GM12892 (cell line): Measurements from ENCODE around the gene ENOX1.

ENCODE experiments used
- DNase-seq: peaks from one replicate; pipeline ENCODE4 v3.0.0; 2011; ENCODE audit not compliant: insufficient read length
- FAIRE-seq: peaks from 2 replicates; lab custom pipeline; 2011; peaks lifted over from hg19 to GRCh38; lab: Jason Lieb, UNC
- POLR2A ChIP-seq: IDR thresholded peaks from 2 replicates; pipeline ENCODE4 v1.6.1; 2011; ENCODE audit warnings: low read depth, low read length, control low read depth
- POLR2AphosphoS5 ChIP-seq: IDR thresholded peaks from 2 replicates; pipeline ENCODE4 v1.6.1; 2011; ENCODE audit warnings: low read depth, low read length, control low read depth
- TAF1 ChIP-seq: IDR thresholded peaks from 2 replicates; pipeline ENCODE4 v1.6.1; 2011; ENCODE audit warnings: low read depth, mild to moderate bottlenecking, control low read depth, low read length, borderline replicate concordance

Gene ENOX1

DNA sequence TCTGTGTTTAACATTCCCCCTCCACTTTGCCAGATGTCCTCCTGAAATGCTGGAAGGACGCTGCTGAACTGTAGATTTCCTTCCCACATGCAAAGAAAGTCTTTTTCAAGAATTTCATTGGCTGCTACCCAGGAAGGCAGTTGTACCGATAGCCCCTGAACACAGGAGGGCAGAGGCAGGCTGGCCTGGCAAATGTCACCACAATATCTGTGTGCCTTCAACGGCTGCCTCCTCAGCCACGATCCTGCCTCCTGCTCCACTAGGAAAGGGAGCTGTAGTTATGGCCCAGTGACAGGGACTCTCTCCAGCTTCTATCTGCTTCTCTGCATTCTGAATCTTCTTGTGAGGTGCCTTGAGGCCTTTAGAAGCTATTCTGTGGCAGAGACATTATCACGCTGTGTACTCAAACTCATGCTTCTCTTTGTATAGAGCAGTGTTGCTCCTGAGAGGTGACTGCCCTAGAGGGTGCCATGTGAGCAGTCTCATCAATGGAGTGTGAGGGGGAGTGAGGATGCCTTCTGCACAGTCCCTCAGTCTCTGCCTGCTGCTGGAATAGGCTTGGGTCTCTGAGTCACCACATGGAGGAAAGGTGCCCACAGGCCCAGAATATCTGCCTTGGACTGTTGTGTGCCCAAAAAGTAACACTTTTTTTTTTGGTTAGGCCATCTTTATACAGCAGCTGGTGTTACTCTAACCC, 483.6 kb downstream of the ENOX1 start:
- TF ChIP-seq POLR2A (no peak), TAF1 (no peak), POLR2AphosphoS5 (no peak)
- FAIRE-seq (no peak), DNase-seq (no peak)

DNA sequence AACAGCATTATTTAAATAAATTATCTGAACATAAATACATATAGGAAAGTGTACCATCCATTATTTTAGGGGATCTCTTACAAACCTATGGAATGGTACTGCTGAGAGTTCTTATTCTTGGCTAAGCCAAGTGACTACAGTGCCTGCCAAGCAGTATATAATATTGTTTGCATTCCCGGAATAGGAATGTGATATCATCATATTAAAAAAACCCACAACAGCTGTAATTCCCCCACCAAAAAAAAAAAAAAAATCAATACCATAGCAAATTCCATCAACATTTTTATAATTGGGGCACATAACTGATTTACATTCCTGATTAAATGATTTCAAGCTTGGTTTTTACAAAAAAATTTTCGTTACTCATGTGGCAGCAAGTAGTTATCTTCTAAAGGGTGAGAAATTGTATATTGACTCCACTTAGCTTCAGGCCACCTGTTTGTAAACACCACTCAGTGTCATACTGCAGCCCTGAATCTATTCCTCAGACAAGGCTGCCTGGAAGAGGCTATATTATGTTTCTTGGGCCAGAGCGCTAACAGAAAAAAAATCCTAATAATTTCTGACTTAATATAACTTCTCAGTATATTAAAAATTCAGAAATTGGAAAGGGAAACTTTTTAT, 485.3 kb downstream of the ENOX1 start:
- TF ChIP-seq POLR2AphosphoS5 (no peak), TAF1 (no peak), POLR2A (no peak)
- no peak for FAIRE-seq
- no peak for DNase-seq

DNA sequence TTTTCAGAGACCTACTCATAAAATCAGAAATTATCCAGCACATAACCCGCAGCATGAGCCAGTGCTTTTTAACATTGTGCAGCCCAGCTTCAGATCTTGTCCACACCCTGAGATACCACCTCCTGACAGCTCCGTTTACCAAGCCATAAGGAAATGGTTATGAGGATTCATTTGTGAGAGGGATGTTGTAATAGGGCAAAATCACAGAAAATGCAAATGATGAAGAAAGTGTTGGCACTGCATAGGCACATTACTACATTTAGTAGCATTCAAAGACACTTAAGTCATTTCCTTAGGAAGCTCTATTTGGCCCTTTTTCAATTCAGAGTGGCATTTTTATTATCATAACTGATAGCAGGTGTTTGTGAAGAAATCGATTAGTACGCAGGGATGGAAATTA, 485.9 kb downstream of the ENOX1 start:
- DNase-seq (no peak), FAIRE-seq (no peak)
- TF ChIP-seq TAF1 (no peak), POLR2A (no peak), POLR2AphosphoS5 (no peak)

DNA sequence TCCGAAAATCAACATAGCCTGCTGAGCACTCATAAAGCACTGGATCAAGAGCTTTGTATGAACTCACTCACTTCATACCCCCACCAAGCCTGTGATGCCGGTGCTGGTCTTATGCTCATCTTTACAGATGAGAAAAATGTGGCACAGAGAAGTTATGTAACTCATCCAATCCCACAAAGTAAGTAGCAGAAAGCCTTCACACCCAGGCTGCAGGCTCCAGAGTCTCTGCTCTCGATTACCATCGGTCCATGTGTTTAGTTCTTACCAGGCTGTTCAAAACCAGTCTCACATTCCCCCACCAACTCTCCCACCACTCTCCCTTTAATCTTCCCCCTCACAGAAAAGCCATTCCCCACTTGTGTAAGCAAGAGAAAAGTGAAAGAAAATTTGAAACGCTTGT, 487.4 kb downstream of the ENOX1 start:
- FAIRE-seq (no peak), DNase-seq (no peak)
- TF ChIP-seq POLR2A (no peak), POLR2AphosphoS5 (no peak), TAF1 (no peak)

DNA sequence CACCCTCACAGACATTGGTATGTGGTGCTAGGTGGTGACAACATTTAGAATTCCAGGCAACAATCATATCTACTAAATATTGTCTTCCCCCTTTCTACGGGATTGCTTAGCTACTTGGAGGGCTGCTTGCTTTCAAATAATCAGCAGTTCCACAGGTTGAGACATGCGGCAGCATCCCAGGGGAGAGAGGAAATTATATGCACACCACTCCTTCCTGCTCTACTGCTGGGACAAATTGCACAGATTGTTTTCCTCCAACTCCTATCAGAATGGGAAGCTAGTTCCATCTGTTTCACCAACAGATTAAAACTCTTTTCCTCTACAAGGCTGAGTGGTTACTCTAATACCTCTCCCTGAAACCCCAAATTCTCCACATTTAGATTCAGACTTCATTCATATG, 488.0 kb downstream of the ENOX1 start:
- FAIRE-seq (no peak), DNase-seq (no peak)
- TF ChIP-seq POLR2A (no peak), POLR2AphosphoS5 (no peak), TAF1 (no peak)

DNA sequence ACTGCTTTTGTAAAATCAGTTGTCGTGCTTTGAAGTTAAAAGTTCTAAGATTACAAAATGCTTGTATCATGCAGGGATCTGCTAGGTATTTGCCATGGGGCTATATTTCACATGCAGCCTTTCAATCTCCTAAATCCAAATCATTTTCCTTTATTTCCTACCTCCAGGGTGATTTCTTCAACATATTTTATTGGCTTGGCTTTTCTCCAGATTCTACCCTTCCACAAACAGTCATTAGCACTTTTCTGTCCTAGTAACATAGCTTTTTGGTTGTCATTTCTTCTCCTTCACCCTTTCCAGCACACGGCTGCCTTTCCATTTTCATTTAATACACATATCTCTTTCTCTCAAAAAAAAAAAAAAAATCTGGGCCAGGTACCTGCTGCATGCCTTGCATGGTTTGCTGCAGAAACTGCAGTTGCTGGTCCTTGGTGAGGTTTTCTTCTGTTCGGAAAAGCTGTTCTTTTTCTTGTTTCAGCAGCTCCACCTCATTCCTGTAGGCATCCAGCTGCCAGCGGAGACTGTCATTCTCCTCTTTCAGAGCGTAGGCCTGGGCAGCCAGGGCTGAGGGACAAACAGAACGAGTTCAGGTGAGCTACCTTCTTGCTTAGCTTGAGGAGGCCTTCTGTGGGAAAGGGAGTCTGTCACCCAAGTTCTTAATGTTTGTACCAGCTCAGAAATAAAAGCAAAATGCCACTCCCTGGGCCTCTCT, 488.6 kb downstream of the ENOX1 start:
- FAIRE-seq (no peak), DNase-seq (no peak)
- no peak for TF ChIP-seq TAF1
- TF ChIP-seq POLR2AphosphoS5: no peak
- no peak for TF ChIP-seq POLR2A

DNA sequence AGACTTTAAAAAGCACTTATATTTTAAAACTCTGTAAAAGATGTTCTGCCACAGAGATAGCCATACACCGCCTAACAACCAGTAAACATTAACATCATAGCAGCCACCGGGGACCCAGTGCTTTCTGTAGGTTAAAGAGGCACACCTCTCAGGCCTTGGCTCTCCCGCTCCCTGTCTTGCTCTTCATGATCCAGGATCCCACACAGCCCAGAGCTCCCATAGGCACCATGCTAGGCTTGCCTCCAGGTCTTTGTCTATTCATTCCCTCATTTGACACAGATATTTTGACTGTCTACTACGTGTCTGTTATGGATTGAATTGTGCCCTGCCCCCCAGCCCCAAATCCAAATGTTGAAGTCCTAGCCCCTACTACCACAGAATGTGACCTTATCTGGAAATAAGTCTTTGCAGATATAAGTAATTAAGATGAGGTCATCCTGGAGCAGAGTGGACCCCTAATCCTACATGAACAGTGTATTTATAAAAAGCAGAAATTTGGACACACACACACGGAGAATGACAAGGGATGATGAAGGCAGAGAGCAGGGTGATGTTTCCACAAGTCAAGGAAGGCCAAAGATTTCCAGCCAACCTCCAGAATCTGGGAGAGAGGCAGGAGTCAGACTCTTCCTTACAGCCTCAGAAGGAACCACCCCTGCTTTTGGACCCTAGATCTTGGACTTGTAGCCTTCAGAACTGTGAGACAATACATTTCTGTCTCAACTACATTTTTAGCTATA, 490.8 kb downstream of the ENOX1 start:
- FAIRE-seq (no peak), DNase-seq (no peak)
- no peak for TF ChIP-seq POLR2AphosphoS5

DNA sequence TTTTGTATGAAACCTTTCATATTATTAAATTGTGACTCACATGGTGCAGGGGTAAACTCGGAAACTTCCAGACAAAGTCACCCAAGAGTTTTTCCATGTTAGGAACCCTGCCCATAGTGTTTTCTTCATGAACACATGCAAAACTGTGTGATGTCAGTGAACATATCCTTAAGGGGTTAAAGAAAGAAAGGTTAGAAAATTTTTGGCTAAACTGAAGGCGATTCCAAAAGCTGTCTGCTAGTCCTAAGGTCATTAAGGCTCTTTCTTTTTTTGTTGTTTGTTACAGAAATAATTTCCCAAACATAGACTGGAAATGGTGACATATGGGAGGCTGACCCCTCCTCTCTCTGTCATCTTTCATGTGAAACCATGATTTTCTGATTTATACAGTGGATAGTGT, 491.5 kb downstream of the ENOX1 start:
- DNase-seq (no peak), FAIRE-seq (no peak)
- TF ChIP-seq POLR2AphosphoS5 (no peak), POLR2A (no peak), TAF1 (no peak)

DNA sequence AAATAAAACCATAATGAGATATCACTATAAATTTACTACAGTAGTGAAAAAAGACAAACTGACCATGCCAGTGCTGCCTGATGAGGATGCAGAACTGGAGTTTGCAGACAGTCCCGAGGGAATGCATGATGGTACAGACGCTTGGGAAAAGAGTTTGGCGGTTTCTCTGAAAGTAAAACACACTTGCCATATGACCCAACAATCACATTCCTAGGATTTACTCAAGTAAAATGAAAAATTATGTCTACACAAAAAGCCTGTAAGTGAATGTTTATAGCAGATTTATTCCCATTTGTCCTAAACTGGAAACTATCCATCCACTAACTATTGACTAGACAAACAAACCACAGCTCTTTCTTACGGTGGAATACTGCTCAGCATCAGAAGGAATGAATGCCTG, 492.4 kb downstream of the ENOX1 start:
- no peak for DNase-seq
- no peak for FAIRE-seq
- TF ChIP-seq TAF1: no peak
- TF ChIP-seq POLR2AphosphoS5: no peak

DNA sequence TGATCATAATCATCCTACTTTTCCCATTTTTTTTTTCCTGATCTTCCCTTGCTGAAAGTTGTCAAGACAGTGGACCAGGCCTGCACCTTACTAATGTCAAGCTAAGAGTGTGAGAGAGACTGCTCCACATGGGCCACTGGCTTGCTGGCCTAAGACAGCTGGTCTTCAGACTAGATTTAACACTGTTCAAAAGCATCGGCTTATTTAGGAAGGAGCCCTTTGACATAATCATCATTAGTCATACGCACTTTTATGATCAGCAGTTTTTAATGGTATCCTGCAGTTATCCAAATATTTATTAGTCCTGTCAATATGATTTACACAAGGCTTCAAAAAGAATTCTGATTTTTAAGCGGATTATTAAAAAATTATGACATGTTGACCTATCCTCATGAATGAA, 492.8 kb downstream of the ENOX1 start:
- TF ChIP-seq TAF1: no peak
- no peak for TF ChIP-seq POLR2A
- no peak for TF ChIP-seq POLR2AphosphoS5
- DNase-seq: no peak

DNA sequence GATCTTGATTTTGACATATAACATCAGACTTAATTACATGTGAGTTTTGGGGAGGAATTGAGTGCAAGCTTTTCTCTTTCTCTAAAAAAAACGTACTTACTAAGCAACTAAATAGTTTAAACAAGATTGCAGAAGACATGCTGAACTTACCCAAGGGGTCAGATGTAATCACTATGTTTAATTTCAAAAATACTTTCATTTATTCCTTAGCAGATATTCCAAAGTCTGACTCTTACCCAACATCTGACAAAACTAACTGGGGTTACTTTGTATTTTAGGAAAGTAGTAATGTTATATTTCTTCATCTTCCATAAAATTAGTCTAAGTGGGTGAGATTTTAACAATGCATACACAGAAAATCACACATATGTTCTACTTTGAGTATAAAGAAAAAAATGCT, 493.2 kb downstream of the ENOX1 start:
- TF ChIP-seq POLR2A (no peak), TAF1 (no peak), POLR2AphosphoS5 (no peak)
- DNase-seq (no peak), FAIRE-seq (no peak)

More for the DNA sequence above, 492.8 kb downstream of the ENOX1 start:
- FAIRE-seq: no peak
